SK-N-MC (cell line): ENCODE measurements around the gene FAM184A.

Source experiments
- EZH2 ChIP-seq: fragments of 200-600 bp; sonication (generic); IDR thresholded peaks from one replicate; pipeline ENCODE4 v1.6.1; 2017; ENCODE audit warnings: antibody characterized with exemption
- FOXP2 ChIP-seq: optimal IDR thresholded peaks from 2 replicates; pipeline ENCODE3; 2011; ENCODE audit warnings: mild to moderate bottlenecking, moderate library complexity; ENCODE audit not compliant: insufficient read depth; ENCODE audit errors: extremely low read length, control extremely low read depth
- POLR2AphosphoS5 ChIP-seq: IDR thresholded peaks from 2 replicates; pipeline ENCODE4 v1.6.1; 2012; ENCODE audit warnings: mild to moderate bottlenecking, low read depth, low read length, borderline replicate concordance

DNA sequence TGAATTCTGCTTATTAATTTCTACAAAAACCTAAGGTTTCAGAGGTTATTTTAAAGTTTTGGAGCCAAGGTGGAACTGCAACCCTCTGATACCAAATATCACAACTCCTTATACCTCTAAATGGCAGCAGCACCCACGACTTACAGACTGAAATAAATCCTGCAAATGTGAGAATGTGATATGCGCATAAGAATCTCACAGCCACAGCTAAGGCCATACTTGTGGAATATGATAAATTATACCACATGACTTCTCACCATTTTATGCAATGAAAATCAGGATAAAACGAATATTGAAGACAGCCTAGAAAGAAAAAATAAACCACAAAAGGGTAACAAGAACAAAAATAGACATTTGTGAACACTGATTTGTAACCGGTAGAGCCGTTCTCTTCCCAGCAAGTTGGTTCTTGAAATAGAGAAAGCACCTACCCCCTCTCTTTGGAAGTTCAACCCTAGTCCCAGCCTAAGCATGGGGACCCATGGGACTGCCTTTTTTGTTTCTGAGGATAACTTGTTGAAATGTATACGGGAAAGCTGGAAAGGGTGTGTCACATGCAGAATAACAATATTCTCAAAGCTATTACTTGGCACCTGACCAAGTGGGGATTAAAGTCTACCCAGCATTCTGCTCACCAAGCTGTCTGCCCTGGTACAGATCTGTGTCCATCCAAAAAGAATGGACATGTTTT lies 96.4 kb downstream of the FAM184A start:
- TF ChIP-seq EZH2 (no peak), POLR2AphosphoS5 (no peak), FOXP2 (no peak)
